SK-N-MC (cell line): ENCODE results near the gene NLRP14.

Experiments used
- EZH2 ChIP-seq: fragments of 200-600 bp; sonication (generic); IDR thresholded peaks from one replicate; pipeline ENCODE4 v1.6.1; 2017; ENCODE audit warnings: antibody characterized with exemption
- POLR2AphosphoS5 ChIP-seq: IDR thresholded peaks from 2 replicates; pipeline ENCODE4 v1.6.1; 2012; ENCODE audit warnings: mild to moderate bottlenecking, low read depth, low read length, borderline replicate concordance

DNA sequence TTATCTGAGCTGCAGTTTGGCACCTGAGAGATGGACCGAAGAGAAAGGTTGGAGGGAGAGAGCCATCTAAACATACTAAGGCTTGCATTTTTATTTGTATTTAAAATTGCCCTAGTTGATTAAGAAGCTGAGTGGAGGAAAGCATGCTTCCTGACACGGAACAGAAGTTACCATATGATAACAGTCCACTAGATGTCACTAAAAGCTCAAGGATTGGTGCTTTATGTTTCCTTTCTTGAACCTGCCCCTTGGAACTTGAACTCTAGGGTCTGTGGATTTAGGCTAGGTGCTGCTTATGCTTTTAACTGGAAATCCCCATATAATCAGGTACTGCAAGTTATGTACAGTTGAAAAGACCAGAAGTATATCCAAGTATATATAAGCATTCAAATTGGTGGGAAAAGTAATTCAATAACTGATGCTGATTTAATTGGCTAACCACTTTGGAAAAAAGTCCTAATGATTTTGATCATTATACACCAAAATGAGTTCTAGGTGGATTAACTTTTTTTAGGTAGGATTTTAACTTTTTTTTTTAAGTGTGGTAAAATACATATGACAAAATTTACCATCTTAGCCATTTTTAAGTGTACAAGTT lies 78.1 kb downstream of the NLRP14 start:
- TF ChIP-seq EZH2 (no peak), POLR2AphosphoS5 (no peak)
